ENCODE data around the gene SMIM1. TPM values are rescaled to one million over a fixed set of nuclear protein-coding genes. Genes with fewer than 3 reads are reported as not detected.

SMIM1 gene
- total RNA-seq, 1 donor from 2014 or later: 6.6 TPM

GRCh38 chr1:3743421-3743820 lies 29.1 kb upstream of the SMIM1 start:
- no peak overlapping the region for H3K27ac ChIP-seq (ENCODE audit: low read depth, low read length)
- no peak for FAIRE-seq
- Mint-ChIP-seq H3K9me3 (ENCODE audit: unreplicated experiment) (no peaks in the 10 kb centered on the region), H3K4me3 (ENCODE audit: unreplicated experiment) (no peak overlapping the region), H3K36me3 (ENCODE audit: low read depth, unreplicated experiment) (peaks cover 6% of the 10 kb centered on the region), H3K4me1 (ENCODE audit: low read depth, unreplicated experiment) (no peaks in the 10 kb centered on the region), H3K27ac (ENCODE audit: unreplicated experiment) (no peak overlapping the region), H3K27me3 (ENCODE audit: low read depth, unreplicated experiment) (no peaks in the 10 kb centered on the region)
- no peak overlapping the region for H3K4me2 ChIP-seq (ENCODE audit: low read length)
- peaks cover 7% of the 10 kb centered on the region for H3K36me3 ChIP-seq (ENCODE audit: insufficient read depth, low read length)
- no peak overlapping the region for H3K4me3 ChIP-seq (ENCODE audit: insufficient read depth, low read depth, low read length)
- peaks cover 3% of the 10 kb centered on the region for H3K79me2 ChIP-seq (ENCODE audit: insufficient read depth, low read length)
- no peak overlapping the region for H3K9ac ChIP-seq (ENCODE audit: low read length)
- H3K9me3 ChIP-seq (ENCODE audit: insufficient read depth, low read depth, low read length): no peaks in the 10 kb centered on the region
- DNase-seq (ENCODE audit: low read depth): no peak
- H3K27me3 ChIP-seq (ENCODE audit: insufficient read depth, low read length): no peaks in the 10 kb centered on the region
- H2AFZ ChIP-seq (ENCODE audit: low read depth, low read length): no peak overlapping the region
- peaks cover 37% of the 10 kb centered on the region for H4K20me1 ChIP-seq (ENCODE audit: insufficient read depth, low read length)
- peaks cover 3% of the 10 kb centered on the region for H3K4me1 ChIP-seq (ENCODE audit: insufficient read depth, low read length)
- TF ChIP-seq, protein P1, sequence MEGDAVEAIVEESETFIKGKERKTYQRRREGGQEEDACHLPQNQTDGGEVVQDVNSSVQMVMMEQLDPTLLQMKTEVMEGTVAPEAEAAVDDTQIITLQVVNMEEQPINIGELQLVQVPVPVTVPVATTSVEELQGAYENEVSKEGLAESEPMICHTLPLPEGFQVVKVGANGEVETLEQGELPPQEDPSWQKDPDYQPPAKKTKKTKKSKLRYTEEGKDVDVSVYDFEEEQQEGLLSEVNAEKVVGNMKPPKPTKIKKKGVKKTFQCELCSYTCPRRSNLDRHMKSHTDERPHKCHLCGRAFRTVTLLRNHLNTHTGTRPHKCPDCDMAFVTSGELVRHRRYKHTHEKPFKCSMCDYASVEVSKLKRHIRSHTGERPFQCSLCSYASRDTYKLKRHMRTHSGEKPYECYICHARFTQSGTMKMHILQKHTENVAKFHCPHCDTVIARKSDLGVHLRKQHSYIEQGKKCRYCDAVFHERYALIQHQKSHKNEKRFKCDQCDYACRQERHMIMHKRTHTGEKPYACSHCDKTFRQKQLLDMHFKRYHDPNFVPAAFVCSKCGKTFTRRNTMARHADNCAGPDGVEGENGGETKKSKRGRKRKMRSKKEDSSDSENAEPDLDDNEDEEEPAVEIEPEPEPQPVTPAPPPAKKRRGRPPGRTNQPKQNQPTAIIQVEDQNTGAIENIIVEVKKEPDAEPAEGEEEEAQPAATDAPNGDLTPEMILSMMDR (IDR thresholded peaks at IDR 0.05; ENCODE audit: insufficient read depth, low read depth, low read length): no peak
- TF ChIP-seq EZH2 (IDR thresholded peaks at IDR 0.05; ENCODE audit: insufficient read depth, low read length): no peak

- Histone ChIP-seq H3K9me3 (ENCODE audit: insufficient read depth, low read depth, low read length) (no peaks in the 10 kb centered on the region), H3K36me3 (ENCODE audit: insufficient read depth, low read length) (peaks cover 6% of the 10 kb centered on the region), H3K9ac (ENCODE audit: low read length) (no peak overlapping the region), H3K27ac (ENCODE audit: low read depth, low read length) (no peak overlapping the region), H4K20me1 (ENCODE audit: insufficient read depth, low read length) (peaks cover 37% of the 10 kb centered on the region), H3K27me3 (ENCODE audit: insufficient read depth, low read length) (no peaks in the 10 kb centered on the region), H3K4me2 (ENCODE audit: low read length) (no peak overlapping the region), H3K79me2 (ENCODE audit: insufficient read depth, low read length) (peaks cover 3% of the 10 kb centered on the region), H2AFZ (ENCODE audit: low read depth, low read length) (no peak overlapping the region), H3K4me3 (ENCODE audit: insufficient read depth, low read depth, low read length) (no peak overlapping the region), H3K4me1 (ENCODE audit: insufficient read depth, low read length) (peaks cover 3% of the 10 kb centered on the region)
- DNase-seq (ENCODE audit: low read depth) (no peak), FAIRE-seq (no peak)
- H3K27ac Mint-ChIP-seq (ENCODE audit: unreplicated experiment): no peak overlapping the region
- H3K4me1 Mint-ChIP-seq (ENCODE audit: low read depth, unreplicated experiment): no peaks in the 10 kb centered on the region
- no peaks in the 10 kb centered on the region for H3K27me3 Mint-ChIP-seq (ENCODE audit: low read depth, unreplicated experiment)
- TF ChIP-seq, protein P1 (IDR thresholded peaks at IDR 0.05; ENCODE audit: insufficient read depth, low read depth, low read length): no peak
- no peak for TF ChIP-seq EZH2 (IDR thresholded peaks at IDR 0.05; ENCODE audit: insufficient read depth, low read length)
- H3K36me3 Mint-ChIP-seq (ENCODE audit: low read depth, unreplicated experiment): peaks cover 6% of the 10 kb centered on the region
- no peaks in the 10 kb centered on the region for H3K9me3 Mint-ChIP-seq (ENCODE audit: unreplicated experiment)
- H3K4me3 Mint-ChIP-seq (ENCODE audit: unreplicated experiment): no peak overlapping the region
Measured at GRCh38 chr1:3743826-3744225, 28.7 kb upstream of the SMIM1 start.

- Mint-ChIP-seq H3K27ac (ENCODE audit: unreplicated experiment) (no peak overlapping the region), H3K4me3 (ENCODE audit: unreplicated experiment) (no peak overlapping the region), H3K9me3 (ENCODE audit: unreplicated experiment) (no peaks in the 10 kb centered on the region), H3K27me3 (ENCODE audit: low read depth, unreplicated experiment) (no peaks in the 10 kb centered on the region), H3K36me3 (ENCODE audit: low read depth, unreplicated experiment) (peaks cover 6% of the 10 kb centered on the region), H3K4me1 (ENCODE audit: low read depth, unreplicated experiment) (no peaks in the 10 kb centered on the region)
- Histone ChIP-seq H3K9ac (ENCODE audit: low read length) (no peak overlapping the region), H3K79me2 (ENCODE audit: insufficient read depth, low read length) (peaks cover 3% of the 10 kb centered on the region), H3K27ac (ENCODE audit: low read depth, low read length) (no peak overlapping the region), H2AFZ (ENCODE audit: low read depth, low read length) (no peak overlapping the region), H3K4me1 (ENCODE audit: insufficient read depth, low read length) (peaks cover 3% of the 10 kb centered on the region), H3K4me3 (ENCODE audit: insufficient read depth, low read depth, low read length) (no peak overlapping the region), H3K27me3 (ENCODE audit: insufficient read depth, low read length) (peaks cover 4% of the 10 kb centered on the region), H3K4me2 (ENCODE audit: low read length) (no peak overlapping the region), H4K20me1 (ENCODE audit: insufficient read depth, low read length) (peaks cover 28% of the 10 kb centered on the region), H3K9me3 (ENCODE audit: insufficient read depth, low read depth, low read length) (no peaks in the 10 kb centered on the region), H3K36me3 (ENCODE audit: insufficient read depth, low read length) (peaks cover 4% of the 10 kb centered on the region)
- no peak for DNase-seq (ENCODE audit: low read depth)
- no peak for TF ChIP-seq EZH2 (IDR thresholded peaks at IDR 0.05; ENCODE audit: insufficient read depth, low read length)
- TF ChIP-seq, protein P1 (IDR thresholded peaks at IDR 0.05; ENCODE audit: insufficient read depth, low read depth, low read length): no peak
- FAIRE-seq: no peak
Measured at GRCh38 chr1:3744646-3745045, 27.9 kb upstream of the SMIM1 start.
